Limb (tissue), 2 donors: Measurements from ENCODE around the gene PABPN1L.

Experiments
- DNase-seq, 2 donors: peaks; one replicate each; pipeline ENCODE4 v3.0.0-alpha.2; 2016; ENCODE audit errors: extremely low spot score in 2 of 2

PABPN1L gene

DNA sequence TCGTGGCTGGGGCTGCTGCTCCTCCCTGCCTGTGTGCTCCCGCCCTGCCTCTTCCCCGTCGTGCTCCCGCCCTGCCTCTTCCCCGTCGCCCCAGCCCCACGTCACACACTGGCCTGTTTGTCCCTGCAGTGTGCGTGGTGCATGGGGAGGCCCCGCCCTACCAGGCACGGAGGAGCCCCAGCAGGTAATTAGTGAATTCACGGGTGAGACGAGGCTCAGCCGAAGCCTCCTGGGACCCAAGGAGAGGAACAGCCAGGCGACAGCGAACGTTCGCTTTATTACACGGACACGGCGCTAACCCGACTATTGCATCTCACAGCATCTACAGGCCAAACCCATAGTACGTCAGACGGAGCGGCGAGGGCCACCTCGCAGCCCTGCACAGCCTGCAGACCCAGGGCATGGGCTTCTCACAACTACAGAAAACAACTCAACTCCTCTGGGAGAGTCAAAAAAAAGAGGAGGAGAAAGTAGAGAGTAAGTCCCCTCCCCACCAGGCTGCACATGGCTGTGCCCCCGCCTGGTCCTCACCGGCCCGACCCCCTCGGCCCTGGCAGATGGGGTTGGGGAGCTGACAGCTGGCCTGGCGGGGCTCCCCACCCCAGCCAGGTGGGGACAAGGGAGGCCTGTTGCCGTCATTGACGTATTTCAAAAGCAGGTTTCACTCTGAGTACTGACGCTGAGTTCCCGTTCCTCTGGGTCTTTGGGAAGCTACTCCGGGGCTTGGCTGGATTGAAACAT, 4.3 kb upstream of the PABPN1L start:
- DNase-seq, result no peak

DNA sequence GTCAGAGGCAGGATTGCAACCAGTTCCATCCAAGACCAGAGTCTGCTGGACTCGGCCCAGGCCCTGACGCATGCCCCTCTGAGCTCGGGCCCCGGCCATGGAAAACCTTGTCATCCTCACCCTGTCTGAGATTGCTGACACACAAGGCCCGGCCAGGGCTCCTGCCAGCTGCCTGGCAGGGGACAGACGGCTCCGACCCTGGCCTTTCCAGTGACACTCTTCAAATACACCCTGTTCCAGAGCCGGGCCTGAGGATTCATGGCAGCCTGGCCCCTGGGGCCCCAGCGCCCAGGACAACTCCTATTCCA, 3.2 kb upstream of the PABPN1L start:
- DNase-seq, result no peak

DNA sequence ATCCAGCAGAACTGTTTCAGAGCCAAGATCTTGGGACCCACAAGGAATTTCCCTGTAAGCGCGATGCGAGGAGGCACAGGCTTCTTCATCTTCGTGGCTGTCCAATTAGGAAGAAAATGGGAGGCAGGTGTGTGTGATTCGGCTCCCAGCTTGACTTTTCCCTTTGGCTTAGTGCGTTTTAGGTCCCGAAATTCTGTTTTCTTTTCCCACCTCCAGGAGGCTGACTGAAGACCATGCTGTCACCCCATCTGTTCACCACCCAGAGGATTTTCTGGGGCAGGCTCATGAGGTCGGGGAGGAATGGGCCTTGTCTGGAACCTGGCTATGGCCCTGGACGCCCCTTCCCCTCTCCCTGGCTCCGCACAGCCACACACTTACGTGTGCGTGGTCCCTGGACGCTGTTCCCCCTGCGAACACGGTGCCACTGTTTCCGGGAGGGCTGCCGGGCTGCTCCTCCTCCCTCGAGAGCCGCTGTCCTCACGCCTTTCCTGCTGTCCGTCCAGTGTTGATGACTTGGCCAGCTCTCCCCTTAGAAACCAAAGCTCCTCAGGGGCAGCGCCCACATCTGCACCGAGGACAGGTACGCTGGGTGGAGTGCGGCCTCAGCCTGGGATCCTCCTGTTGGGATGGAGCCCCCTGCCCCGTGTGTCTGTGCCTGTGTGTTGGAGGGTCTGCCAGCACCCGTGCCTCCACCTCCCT, 2.7 kb upstream of the PABPN1L start:
- no peak for DNase-seq

DNA sequence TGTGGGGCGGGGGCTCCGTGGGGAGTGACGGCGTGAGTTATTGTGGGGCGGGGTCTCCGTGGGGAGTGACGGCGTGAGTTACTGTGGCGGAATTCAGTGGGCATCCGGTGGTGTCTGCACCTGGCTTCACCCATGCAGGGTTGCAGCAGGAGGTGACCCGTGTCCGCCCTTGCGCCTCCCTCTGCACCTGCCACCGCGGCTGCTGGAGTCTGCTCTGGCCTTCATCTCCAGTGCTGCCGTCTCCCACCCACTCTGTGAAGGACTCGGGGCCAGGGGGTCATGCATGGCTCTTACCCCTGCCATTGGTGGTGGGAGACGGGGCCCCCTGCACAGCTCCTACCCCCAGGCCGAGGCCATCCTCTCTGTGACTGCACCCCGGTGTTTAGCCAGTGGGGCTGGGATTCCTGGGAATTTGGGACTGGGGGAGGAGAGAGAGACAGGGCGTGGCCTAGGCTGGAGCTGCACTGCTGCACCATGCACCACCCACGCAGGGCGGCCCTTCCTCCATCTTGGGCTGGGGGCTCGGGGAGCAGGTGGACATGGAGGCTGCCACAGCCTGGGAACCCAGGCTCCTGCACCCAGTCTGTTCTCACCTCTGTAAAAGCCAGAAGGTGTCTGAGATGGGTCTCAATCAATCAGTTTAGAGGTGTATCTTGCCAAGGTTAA, 1.3 kb upstream of the PABPN1L start:
- no peak for DNase-seq

DNA sequence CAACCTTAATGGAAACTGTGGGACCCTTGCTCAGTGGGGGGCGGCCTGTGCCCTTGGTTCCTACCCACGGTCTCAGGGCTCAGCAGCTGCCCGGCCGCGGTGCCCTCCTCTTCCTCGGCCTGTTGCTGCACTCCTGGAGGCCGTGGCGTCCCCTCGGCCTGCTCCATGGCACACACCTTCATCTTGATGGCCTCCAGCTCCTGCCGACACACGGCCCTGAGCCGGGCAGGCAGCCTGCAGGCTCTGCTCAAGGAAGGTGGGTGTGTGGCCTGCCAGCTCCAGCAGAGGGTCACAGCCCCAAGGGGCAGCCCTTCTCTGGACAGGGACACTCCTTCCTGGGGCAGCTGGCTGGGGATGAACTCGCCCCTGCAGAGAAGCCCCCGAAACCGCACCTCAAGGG, 718 bp downstream of the PABPN1L start:
- no peak for DNase-seq

DNA sequence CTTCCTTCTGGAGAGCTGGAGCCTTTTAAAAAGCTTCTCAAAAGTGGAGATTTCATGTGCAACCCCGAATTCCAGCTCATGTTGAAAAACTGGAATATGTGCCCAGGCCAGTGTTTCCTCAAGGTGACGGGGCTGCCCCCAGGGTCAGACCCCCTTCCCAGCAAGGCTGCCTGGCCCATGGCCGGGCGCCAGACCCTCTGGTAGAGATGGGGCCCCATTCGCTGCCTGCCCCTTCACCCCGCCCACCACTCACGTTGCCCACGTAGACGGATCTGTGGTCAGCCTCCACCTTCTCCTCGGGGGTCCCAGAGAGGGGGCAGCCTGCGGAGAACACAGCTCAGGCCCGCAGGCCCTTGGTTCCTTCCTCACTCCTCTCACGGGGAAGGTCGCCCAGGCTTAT, 1.1 kb downstream of the PABPN1L start:
- no peak for DNase-seq

DNA sequence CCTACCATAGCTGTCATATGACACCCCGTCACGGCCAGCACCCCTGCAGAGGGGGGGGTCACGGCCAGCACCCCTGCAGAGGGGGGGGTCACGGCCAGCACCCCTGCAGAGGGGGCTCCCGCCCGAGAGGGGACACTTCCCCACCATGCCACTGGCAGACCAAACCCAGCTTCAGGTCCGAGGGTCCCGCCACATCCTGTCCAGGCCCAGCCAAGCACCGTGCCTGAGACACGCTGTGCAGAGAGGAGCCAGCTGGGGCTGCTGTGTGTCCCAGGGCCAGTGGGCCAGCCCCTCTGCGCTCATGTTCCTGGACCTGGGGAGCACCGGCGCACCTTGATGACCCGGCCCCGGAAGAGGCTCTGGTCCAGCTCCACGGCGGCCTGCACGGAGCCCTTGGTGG, 1.9 kb downstream of the PABPN1L start:
- DNase-seq, result no peak

DNA sequence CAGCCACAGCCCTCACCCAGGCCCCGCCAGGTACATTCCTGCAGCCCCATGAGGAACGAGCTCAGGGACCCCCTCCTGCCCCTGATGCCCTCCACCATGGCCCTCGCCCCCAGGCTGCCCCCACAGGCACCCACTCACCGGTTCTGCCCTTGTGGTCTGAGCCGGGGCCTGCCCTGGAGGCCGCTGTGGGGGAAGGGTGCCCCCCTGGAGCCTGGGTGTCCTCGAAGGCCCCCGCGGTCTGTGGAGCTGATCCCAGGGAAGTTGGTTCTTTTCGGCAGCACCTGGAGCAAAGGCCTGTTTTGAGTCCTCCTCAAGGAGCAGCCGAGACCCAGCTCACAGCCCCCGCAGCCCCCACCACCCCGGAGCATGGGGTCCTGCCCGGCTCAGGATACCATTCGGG, 2.4 kb downstream of the PABPN1L start:
- DNase-seq, result no peak

DNA sequence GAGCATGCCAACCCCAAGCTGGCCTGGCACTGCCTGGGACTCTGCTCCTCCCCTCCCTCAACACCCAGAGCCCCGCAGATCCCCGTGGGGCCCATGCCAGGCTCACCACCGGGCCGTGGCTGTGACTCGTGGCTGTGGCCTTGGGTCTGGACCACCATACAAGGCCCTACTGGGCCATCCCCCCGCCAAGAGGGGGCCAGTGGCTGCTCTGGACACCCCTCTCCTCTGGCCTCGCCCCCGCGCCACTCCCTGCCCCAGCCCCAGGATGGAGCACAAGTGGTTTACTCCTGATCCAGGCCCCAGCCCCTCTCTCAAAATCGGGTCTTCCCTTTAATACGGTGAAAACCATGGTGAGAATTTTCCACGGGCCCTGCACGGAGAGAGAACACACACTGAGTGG, 3.0 kb downstream of the PABPN1L start:
- no peak for DNase-seq

DNA sequence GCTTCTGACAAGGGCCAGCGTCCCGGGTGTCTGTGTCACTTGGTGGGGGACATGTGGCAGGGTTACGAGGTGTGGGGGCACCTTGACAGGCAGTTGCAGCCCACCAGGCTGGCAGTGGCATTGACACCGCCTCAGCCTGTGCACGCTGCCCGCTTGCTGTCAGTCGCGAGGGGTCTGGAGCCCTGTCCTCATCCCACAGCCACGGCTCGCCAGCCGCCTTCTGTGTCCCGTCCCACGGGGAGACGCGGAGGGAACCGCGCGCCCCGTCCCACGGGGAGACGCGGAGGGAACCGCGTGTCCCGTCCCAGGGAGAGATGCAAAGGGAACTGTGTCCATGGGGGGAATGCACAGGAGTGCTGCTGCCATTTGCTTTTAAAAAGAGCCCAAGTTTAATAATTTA, 3.5 kb downstream of the PABPN1L start:
- no peak for DNase-seq

DNA sequence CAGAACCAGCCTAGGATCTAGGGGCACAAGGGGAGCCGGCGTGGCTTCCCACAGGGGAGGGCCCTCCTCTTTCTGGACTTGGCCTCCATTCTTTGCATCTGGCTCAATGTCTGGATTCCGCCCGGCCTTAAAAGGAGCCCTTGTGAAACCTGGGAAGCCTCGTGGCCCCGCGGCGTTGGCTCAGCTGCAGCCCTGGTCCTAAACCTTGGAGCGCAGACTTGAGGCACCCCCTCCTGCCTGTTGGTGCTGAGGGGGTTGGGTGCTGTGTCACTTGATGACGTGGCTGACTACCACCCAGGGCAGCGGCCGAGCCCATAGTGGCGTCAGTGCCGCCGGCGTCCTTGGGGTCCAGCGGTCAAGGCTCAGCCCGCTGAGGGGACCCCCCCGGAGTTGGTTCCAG, 5.1 kb downstream of the PABPN1L start:
- DNase-seq, result no peak

DNA sequence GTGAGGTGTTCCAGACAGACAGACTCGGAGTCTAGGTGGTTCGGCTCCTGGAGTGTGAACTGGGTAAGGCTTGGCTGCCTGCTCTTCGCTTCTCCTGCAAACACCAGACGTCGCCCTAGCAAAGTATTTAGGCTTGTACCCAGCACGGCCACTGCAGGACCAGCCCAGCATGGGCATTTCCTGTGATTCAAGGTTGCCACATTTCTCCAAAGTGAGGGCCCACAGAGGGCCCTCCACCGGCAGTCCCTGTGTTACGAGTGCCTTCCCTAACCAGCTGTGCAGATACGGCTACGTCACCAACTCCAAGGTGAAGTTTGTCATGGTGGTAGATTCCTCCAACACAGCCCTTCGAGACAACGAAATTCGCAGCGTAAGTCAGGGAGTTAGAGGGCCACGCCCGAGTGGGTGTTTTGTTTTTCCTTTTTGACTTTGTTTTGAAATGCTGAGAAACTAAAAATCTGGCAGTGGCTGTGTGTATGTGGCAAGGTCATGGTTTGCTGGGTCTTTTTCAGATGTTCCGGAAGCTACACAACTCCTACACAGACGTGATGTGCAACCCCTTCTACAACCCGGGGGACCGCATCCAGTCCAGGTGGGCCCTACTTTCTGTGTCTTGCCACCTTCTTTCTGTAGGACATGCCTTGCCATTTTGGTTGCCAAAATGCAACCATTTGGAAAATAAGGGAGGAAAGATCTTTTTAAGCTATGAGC, 6.9 kb downstream of the PABPN1L start:
- DNase-seq, result no peak

DNA sequence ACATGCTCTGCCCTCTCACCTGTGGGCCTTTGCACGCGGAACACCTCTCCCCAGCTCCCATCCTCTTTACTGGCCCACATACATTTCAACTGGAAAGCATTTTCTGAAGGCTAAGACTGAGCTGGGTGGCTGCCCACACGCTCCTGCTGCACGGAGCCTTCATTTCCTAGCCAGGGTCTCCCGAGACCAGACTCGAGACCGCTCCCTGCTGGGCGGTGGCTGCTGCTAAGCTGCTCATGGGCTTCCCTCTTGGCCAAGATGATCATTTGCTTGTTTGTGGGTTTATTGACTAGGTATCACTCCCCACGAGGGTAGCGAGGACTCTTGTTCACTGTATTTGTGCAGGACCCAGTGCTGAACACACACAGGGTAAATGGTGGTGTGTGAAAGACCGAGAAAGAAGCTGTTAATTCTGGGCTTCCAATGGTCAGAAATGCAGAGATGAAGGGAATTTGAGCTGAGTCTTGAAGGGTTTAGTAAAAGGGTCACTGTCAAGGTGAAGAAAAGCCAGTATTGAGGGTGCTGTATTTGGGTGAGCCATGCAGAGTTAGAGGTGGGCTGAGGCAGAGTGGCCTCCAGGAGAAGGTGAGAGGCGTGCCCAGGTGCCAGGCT, 8.6 kb downstream of the PABPN1L start:
- peak in 1 of 2 donors; percentile 66 for DNase-seq

DNA sequence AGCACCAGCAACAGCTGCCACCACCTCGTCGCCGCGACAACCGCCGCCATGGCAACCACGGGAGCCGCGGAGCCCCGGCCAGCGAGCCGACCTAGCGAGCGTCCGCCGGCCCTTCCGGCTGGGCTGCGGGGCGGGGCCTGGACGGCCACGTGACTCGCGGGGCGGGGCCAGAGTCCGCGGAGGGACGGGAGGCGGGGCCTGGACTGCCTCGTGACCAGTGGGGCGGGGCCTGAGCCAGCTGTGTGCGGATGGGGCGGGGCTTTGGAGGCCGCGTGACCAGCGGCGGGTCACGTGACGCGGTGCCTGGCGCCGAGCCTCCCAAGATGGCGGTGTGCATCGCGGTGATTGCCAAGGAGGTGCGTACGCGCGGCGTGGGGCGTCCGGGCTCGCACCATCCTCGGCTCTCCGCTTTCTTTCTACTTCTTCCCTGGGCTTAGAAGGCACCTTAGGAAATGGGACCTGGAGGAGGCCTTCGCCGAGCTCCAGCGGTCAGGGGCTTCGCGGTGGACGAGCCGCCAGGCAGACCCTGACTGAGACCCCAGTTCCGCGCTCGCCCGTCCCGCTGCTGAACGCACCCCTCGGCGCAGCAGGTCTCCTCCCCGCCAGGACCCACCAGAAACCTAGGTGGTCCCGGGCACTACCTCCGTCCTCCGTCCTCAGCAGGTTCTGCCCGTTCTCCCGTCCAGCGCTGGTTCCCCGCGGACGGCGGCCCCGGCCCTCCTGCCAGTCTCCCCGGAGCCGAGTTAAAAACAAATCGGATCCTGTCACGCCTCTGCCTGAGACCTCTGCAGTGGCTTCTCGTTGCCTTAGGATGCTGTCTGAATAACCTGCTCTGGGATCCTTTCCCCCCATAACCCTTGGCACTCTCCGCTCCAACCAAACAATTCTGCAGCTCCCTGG, 9.4 kb downstream of the PABPN1L start, which contains the start of the genes GALNS and TRAPPC2L:
Gene GALNS, minus strand, starts transcription at position 120 of the 900 bp plus-strand sequence. Its CDS starts 70 bp downstream, at position 50.
Gene TRAPPC2L, plus strand, starts transcription at position 300 of the 900 bp plus-strand sequence. Its CDS starts 24 bp downstream, at position 324.
- DNase-seq, result peak; percentile 98 to 100

DNA sequence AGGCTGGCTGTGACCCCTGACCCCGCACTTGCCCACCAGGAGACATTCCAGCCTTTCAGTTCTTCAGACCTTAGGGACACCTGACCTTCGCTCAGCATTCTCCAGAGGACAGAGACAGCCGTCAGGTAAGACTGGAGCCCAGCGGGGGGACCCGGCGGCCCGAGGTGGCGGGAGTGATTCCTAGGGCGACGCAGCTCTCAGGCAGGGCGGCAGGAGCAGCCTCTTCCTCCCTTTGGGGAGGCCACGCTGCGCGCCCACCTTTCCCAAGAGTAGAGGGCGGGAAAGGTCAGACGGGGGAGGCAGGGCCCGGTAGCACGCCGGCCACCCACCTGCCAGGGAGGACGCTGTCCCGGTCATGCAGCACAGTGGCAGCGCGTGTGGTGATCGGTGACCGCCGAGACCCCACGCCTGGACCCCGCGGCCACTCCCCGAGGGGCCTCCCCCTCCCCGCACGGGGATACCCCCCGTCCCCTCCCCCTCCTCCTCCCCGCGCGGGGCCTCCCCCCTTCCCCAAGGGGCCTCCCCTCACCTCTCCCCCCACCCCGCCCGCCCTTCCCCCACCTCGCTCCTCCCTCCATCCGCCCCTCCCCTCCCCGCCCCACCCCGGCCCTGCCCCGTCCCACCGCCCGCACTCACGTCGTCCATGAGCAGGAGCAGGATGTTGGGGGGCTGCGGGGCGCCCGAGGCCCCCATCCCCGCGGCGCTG, 10.2 kb downstream of the PABPN1L start:
- DNase-seq, result no peak

DNA sequence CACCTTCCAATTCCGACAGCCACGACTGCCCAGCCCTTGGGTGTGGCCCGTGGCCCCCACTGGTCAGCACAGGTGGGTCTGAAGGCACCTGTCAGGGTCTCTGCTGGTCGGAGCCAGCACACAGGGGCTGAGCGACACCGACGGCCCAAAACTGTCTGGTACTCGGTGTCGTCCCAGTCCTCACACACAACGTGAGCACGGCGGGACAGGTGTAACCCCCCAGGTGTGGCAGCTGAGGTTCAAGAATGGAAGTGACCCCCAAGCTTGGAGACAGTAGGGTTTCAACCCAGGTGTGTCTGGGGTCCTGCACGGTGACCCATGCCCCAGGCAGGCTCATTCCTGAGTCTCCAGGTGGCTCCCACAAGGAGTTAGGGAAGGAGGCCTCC, 10.7 kb downstream of the PABPN1L start:
- no peak for DNase-seq

DNA sequence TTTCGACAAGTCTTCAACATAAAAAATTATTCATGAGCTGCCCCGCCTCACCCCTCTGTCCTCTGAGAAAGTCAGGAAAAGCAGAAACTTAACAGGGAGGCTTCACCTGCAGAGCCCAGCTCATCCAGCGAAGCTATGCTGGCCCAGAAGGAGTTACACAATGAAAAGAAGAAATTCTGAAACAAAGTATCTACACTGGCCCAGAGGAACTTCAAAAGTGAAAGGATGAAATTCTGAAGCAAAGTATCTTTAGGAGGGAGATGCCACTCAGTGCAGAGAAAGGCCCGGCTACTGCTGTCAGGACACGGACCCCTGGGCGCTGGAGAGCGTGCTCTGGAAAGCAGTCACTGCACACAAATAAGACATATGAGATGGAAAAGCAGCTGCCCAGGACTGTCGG, 11.3 kb downstream of the PABPN1L start:
- no peak for DNase-seq

DNA sequence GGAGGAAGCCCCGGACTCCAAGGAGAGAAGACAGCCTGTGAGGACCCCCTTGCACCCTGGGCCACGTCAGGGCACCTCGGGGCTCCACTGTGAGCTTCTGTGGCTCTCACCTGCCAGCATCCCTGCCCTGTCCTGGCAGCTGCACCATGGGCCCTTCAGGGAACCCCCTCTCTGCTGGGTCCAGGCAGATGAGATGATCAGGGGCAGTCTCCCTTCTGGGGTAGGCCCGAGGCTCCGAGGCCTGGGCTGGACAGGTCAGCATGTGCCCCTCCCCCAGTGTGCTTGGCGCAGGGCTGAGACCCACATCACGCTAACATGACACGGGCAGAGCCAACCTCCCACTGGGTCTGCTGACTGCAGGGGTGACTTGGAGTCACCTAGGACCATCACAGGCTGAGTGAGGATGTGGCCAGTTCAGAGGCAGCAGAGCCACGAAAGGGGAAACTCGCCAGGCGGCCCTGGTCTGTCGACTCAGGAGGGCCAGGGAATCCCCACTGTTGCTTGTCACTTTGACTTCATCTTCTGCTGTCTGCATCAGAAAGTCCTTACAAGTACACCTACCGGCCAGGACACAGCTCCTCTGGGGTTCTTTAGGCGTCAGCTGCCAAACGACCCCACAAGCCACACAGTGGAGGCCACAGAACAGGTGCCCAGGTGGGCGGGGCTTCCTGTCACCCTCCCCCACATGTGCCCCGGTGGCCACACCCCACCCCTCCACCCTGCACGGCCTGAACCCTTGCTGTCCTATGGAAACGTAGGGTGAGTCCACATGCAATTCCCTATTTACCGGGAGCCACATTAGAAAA, 12.0 kb downstream of the PABPN1L start:
- no peak for DNase-seq

DNA sequence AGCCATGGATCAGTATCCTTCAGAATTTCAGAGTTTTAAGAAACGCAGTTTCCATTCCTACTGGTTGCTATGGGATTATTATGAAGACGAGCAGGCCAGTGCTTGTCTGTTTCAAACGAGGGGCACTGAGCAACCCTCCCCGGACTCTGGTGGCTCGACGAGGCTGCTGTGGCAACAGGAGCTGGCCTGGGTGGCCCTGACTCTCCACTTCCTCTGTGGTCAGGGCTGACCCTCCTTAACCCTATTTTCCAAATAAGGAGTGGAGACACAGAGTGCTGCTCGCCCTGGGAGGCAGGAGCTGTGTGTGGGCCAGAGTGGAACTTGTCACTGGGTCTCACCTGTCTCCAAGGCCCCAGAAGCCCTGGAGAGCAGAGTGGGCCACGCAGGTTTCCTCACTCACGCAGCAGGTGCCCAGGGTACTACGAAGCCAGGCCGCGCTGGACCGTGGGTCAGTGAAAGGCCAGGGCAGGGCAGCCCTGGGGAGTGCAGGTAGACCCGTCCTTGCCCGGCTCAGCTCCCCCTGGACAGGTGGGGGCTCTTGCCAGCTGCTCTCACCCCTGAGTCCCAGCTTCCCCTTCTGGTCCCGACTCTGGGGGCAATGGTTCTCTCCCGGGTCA, 13.0 kb downstream of the PABPN1L start:
- DNase-seq, result no peak
